Panc1 (cell line): ENCODE data around the gene GSG1L. TPM values are rescaled to one million over a fixed set of nuclear protein-coding genes. Genes with fewer than 3 reads are reported as not detected.

ENCODE experiments used
- ATAC-seq: fragments of 200-7000 bp; cut with Tn5 transposase; 2 replicates; pipeline ENCODE4 v1.9.1; 2020; ENCODE audit warnings: mild to moderate bottlenecking, moderate library complexity
- BruUV-seq: library from RNA; stranded (reverse); fragments of 400-500 nt; replicated peaks from 2 replicates; lab custom pipeline; 2021; lab: Mats Ljungman, UMichigan
- CTCF ChIA-PET: fragments of 300-600 bp; sonication (Branson Sonifier 250); formaldehyde crosslinking; loops from one replicate; lab custom pipeline; 2022; ENCODE audit warnings: antibody characterized with exemption; lab: Charles Lee
- POLR2A ChIA-PET: fragments of 300-600 bp; sonication (Branson Sonifier 250); formaldehyde crosslinking; loops from one replicate; lab custom pipeline; 2022; ENCODE audit warnings: antibody characterized with exemption; lab: Charles Lee
- DNase-seq: peaks from one replicate; pipeline ENCODE4 v3.0.0-alpha.2; 2010; ENCODE audit warnings: low read depth, low spot score
- H3K27ac ChIP-seq: 2 replicates; pipeline ENCODE4 v1.5.1; 2011; ENCODE audit warnings: mild to moderate bottlenecking, low read length, inconsistent platforms
- H3K27me3 ChIP-seq: fragments of 200-500 bp; sonication (Bioruptor generic); 2 replicates; pipeline ENCODE4 v1.6.0; 2014; ENCODE audit warnings: low read length, inconsistent platforms; ENCODE audit not compliant: control insufficient read depth, insufficient read depth
- H3K36me3 ChIP-seq: fragments of 200-500 bp; sonication (Bioruptor generic); 2 replicates; pipeline ENCODE4 v1.5.1; 2014; ENCODE audit warnings: inconsistent platforms, mild to moderate bottlenecking, low read length, moderate library complexity; ENCODE audit not compliant: control insufficient read depth, insufficient read depth
- H3K4me1 ChIP-seq: 2 replicates; pipeline ENCODE4 v1.5.1; 2011; ENCODE audit warnings: inconsistent platforms, mild to moderate bottlenecking, low read length, moderate library complexity; ENCODE audit not compliant: control insufficient read depth, insufficient read depth
- H3K4me3 ChIP-seq, 2 experiments: 2 replicates each; pipeline ENCODE4 v1.5.1; 2011 to 2012; ENCODE audit warnings: low read depth in 2 of 2, low read length in 2 of 2, mild to moderate bottlenecking in 2 of 2, inconsistent platforms in 1 of 2, moderate library complexity in 1 of 2
- H3K9me3 ChIP-seq: fragments of 200-500 bp; sonication (Bioruptor generic); 2 replicates; pipeline ENCODE4 v1.5.1; 2014; ENCODE audit warnings: low read depth, mild to moderate bottlenecking, inconsistent platforms, low read length, moderate library complexity; ENCODE audit not compliant: control insufficient read depth, insufficient read depth
- CTCF ChIP-seq: fragments of 450-650 bp; IDR thresholded peaks from 2 replicates; pipeline ENCODE4 v1.5.1; 2017; ENCODE audit warnings: mild to moderate bottlenecking
- POLR2AphosphoS5 ChIP-seq: IDR thresholded peaks from 2 replicates; pipeline ENCODE4 v1.6.1; 2012; ENCODE audit warnings: mild to moderate bottlenecking, low read depth, low read length, moderate library complexity
- SIN3A ChIP-seq: IDR thresholded peaks from 2 replicates; pipeline ENCODE4 v1.6.1; 2012; ENCODE audit warnings: low read depth, mild to moderate bottlenecking, low read length, moderate library complexity, borderline replicate concordance; ENCODE audit not compliant: insufficient read depth
- TCF7L2 ChIP-seq: IDR thresholded peaks from 2 replicates; pipeline ENCODE4 v1.6.1; 2011; ENCODE audit warnings: mild to moderate bottlenecking, low read depth, low read length, inconsistent platforms
- in situ Hi-C: cut with HindIII; loops from 2 replicates; pipeline ENCODE4 v1.10.0; 2016; ENCODE audit warnings: low sequenced_read_pairs, low pct_unique_long_range_greater_than_20kb
- intact Hi-C: fragments of 100-400 bp; cut with micrococcal nuclease; formaldehyde crosslinking; loops from one replicate; pipeline ENCODE4 v1.10.0; 2022; ENCODE audit not compliant: unreplicated experiment
- total RNA-seq: library from RNA; stranded (reverse); gene quantifications from one replicate; pipeline ENCODE4 v1.2.1, GENCODE V29; 2021; ENCODE audit not compliant: unreplicated experiment
- TF ChIP-seq, protein P1 (sequence below), 2 experiments: IDR thresholded peaks; 2 replicates each; pipeline ENCODE4 v1.6.1; 2011 to 2012; ENCODE audit warnings: low read depth in 2 of 2, control low read depth in 1 of 2, low read length in 1 of 2, mild to moderate bottlenecking in 1 of 2, moderate library complexity in 1 of 2; ENCODE audit not compliant: insufficient read depth in 1 of 2

The GSG1L gene
- total RNA-seq, 1 experiment from 2014 or later: 0.08 TPM

- in situ Hi-C loops: no loop called here
- no peaks in the 10 kb centered on the region for H3K4me1 ChIP-seq
- BruUV-seq: no TSS peak
- DNase-seq: no peak
- H3K27me3 ChIP-seq: peaks cover 17% of the 10 kb centered on the region
- no peaks in the 10 kb centered on the region for H3K9me3 ChIP-seq
- intact Hi-C loops: no loop called here
- ATAC-seq: no peak
- ChIA-PET CTCF (no interaction called here), POLR2A (no interaction called here)
- no peak overlapping the region for H3K4me3 ChIP-seq
- H3K27ac ChIP-seq: no peak overlapping the region
- TF ChIP-seq CTCF (no peak), TCF7L2 (no peak), POLR2AphosphoS5 (no peak), SIN3A (no peak)
- TF ChIP-seq, protein P1, sequence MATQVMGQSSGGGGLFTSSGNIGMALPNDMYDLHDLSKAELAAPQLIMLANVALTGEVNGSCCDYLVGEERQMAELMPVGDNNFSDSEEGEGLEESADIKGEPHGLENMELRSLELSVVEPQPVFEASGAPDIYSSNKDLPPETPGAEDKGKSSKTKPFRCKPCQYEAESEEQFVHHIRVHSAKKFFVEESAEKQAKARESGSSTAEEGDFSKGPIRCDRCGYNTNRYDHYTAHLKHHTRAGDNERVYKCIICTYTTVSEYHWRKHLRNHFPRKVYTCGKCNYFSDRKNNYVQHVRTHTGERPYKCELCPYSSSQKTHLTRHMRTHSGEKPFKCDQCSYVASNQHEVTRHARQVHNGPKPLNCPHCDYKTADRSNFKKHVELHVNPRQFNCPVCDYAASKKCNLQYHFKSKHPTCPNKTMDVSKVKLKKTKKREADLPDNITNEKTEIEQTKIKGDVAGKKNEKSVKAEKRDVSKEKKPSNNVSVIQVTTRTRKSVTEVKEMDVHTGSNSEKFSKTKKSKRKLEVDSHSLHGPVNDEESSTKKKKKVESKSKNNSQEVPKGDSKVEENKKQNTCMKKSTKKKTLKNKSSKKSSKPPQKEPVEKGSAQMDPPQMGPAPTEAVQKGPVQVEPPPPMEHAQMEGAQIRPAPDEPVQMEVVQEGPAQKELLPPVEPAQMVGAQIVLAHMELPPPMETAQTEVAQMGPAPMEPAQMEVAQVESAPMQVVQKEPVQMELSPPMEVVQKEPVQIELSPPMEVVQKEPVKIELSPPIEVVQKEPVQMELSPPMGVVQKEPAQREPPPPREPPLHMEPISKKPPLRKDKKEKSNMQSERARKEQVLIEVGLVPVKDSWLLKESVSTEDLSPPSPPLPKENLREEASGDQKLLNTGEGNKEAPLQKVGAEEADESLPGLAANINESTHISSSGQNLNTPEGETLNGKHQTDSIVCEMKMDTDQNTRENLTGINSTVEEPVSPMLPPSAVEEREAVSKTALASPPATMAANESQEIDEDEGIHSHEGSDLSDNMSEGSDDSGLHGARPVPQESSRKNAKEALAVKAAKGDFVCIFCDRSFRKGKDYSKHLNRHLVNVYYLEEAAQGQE (IDR thresholded peaks at IDR 0.05; ENCODE audit: insufficient read depth in 1 of 2, low read depth in 2 of 2, low read length in 1 of 2): no peak
- H3K36me3 ChIP-seq: no peaks in the 10 kb centered on the region
Measured at GRCh38 chr16:28019218-28019617, 44.3 kb downstream of the GSG1L start.

DNA sequence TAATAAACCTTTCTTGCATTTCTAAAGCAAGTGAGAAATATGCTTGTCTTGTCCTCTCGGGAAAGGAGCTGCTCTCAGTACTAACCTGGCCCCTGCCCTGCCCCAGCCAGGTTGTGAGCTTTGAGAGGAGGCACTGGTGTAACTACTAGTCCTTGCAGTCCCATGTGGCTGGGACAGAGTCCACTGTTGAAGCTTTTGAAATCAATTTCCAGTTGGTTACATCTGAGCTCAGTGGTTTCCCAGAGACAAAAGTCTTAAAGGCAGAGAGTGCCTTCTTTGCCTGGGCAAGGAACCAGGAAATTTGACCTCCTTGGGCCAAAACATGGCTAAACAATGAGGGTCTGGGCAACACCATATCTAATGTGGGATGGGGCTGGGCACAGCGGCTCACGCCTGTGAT lies 48.7 kb downstream of the GSG1L start:
- ATAC-seq (no peak), DNase-seq (no peak)
- H3K9me3 ChIP-seq: no peaks in the 10 kb centered on the region
- H3K27ac ChIP-seq: no peak overlapping the region
- CTCF ChIA-PET: no interaction called here
- H3K36me3 ChIP-seq: no peaks in the 10 kb centered on the region
- H3K4me1 ChIP-seq: no peaks in the 10 kb centered on the region
- POLR2A ChIA-PET: interaction anchor here (0.6 kb wide), 1 partner anchor 426 kb away, joined by 4 read pairs; no protein-coding TSS in a partner anchor
- no peak overlapping the region for H3K4me3 ChIP-seq
- in situ Hi-C loops (no loop called here), intact Hi-C loops (no loop called here)
- peaks cover 18% of the 10 kb centered on the region for H3K27me3 ChIP-seq
- no peak for TF ChIP-seq CTCF
- TF ChIP-seq POLR2AphosphoS5: no peak
- no peak for TF ChIP-seq SIN3A
- TF ChIP-seq TCF7L2: no peak
- TF ChIP-seq, protein P1 (IDR thresholded peaks at IDR 0.05; ENCODE audit: insufficient read depth in 1 of 2, low read depth in 2 of 2, low read length in 1 of 2): no peak
- no TSS peak for BruUV-seq
